Stimulated activated CD8-positive, alpha-beta memory T cell treated with anti-CD3 and anti-CD28 coated beads, Interleukin-7, amount 100 ng/mL, for 1 hour (primary cell): Measurements from ENCODE around the gene PCIF1.
"Not testable (repeated sequence)": the region's sequence is repeated elsewhere in the genome, so short reads cannot be mapped to it uniquely, and the experiment has no call there.

Experiments
- DNase-seq, 2 donors: peaks; one replicate each; pipeline ENCODE4 v3.0.0-alpha.2; 2020; ENCODE audit warnings: low read depth in 2 of 2

Gene PCIF1

GRCh38 chr20:45967551-45968080, 33.1 kb downstream of the PCIF1 start:
- no peak for DNase-seq

DNA sequence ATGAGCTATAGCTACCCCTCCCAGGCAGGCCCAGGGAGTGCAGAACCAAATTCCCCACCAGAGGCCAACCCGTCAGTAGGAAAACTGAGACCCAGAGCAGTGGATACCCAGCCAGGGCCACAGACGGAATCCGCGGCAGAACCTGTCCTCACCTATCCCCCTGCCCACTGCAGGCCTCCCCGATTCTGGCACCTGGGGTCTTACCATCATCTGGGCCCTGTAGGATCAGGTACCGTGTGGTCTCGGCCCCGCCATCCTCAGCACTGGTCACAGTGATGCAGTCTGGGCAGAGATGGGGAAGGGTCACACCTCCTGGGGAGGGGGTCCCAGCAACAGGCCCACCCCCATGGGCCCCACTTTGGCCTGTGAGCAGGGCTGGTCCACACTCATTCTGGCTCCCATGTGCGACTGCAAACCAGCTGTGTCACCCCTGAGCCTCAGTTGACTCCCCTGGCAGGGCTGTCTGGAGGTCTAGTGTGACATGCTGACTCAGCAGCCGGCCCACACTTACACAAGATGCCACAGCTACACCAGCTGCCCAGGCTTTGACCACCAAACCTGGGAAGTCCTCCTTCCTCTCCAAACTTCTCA, 33.7 kb downstream of the PCIF1 start:
- no peak for DNase-seq

- no peak for DNase-seq
Observed at GRCh38 chr20:45968801-45969711, 34.6 kb downstream of the PCIF1 start.

DNA sequence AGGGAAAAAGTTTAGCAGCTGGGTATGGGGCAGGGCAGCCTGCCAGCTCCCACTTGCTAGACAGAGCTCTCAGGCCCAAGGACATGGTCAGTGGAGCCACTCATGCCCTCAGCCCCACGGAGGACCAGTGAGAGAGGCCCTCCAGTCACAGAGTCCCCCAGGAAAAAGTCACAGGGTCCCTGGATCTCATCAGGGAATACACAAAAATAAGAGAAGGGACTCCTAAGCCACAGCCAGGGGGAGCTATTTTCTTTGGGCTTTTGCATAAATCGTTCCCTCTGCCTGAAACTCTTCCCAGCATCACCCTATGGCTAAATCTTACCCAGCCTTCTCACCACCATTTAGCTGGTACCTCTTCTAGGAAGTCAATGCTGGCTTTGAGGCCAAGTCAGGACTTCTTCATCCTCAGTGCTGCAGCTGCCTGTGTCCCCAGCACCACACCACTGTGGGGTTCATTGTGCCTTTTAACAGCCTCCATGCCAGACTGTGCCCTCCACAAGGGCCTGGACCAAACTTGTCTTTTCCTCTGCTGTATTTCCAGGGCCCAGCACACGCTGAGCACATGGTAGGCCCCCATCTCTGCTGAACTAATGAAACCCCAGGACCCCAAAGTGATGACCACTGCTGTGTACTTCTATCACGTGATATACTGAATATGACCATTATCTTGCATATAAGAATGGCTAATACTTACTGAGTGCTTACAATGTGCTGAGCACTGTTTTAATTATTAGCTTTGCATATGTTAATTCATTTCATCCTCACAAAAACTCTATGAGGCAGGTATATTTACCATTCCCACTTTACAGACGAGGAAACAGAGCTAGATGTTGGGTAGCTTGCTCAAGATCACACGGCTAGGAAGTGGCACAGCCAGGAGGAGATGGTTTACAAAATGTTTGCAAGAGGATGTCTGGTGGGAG, 35.5 kb downstream of the PCIF1 start:
- DNase-seq = no peak

- no peak for DNase-seq
Observed at GRCh38 chr20:45970646-45971424, 36.4 kb downstream of the PCIF1 start.

- DNase-seq = no peak
Observed at GRCh38 chr20:45971425-45971674, 36.9 kb downstream of the PCIF1 start.

DNA sequence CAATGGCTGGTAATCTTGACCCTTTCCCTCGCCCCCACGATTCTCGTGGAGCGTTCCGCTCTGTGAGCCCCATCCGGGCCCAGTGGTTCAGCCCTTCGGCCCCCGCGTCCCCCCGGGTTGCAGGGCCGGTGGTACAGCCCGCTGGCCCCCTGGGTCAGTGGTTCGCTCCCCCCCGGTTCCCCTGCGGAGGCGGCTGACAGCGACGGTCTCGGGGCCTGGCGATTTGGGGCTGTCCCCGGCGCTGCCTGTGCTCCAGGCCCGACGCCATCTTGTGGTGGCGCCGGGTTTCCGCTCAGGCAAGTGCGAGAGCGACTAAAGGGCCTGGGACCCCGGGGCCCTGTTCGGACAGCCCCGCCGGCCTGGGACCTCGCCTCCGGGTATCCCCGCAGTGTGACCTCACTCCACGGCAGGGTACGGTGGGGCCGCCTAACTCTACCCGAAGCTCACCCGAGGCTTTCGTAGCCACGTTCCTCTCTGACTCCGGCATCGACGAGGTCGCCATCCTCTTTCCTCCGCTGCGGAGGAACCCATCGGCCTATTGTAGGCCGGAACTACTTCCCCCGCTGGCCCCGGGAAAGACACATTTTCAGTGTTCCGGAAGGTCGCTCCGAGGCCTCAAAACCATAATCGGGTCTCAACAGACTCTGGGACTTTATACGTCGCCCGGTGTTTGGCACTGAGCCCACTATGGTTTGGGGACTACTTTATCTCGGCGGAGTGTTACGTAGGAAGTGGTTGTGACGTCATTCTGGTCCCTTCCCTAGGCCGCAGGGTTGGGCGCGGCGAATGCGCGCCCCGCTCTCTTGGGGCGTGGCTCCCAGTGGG, 37.4 kb downstream of the PCIF1 start, which contains the start of gene ZNF335:
TSS of gene ZNF335 (minus strand) at position 529 of the 825 bp plus-strand sequence. CDS start 793 bp downstream, outside the sequence.
- DNase-seq = peak; percentile 86 to 90

- no peak for DNase-seq
Observed at GRCh38 chr20:45972500-45973183, 38.2 kb downstream of the PCIF1 start.

GRCh38 chr20:45974896-45975565, 40.5 kb downstream of the PCIF1 start:
- no peak for DNase-seq

GRCh38 chr20:45975686-45976085, 41.2 kb downstream of the PCIF1 start:
- no peak for DNase-seq

DNA sequence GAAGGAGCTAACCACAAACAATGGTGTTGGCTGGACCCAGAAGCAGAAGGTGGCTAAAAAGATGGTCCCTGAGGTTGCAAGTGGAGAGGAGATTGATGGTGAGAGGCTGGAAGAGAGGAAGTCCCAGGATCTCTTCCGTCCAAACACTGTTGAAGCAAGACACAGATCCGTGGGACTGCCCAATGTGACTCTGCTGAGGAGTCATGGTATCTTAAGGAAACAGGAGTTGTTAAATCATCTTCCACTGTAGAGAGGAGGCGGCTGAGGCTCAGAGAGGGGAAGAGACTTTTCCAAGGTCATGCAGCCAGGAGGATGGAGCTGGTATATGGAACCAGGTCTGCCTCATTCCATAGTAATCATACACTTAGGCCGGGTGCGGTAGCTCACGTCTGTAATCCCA, 41.6 kb downstream of the PCIF1 start:
- no peak for DNase-seq

DNA sequence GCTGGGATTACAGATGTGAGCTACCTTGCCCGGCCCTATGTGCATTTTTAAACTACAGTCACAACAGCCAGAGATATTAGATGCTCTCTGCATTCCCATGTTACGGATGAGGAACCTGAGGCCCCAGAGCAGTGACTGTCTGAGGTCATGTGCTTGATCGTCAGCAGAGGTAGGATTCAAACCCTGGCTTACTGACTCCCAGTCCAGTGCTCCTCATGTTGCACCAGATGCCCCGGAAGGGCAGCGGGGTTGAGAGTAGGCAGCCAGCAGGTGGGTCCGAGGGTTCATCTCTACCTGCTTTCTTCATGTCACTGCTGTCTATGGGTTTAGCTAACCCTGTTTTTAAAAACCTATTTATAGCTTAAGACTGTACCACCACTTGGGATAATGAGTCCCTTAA, 46.8 kb downstream of the PCIF1 start:
- DNase-seq = no peak

GRCh38 chr20:45983279-45983743, 48.8 kb downstream of the PCIF1 start:
- DNase-seq = no peak

DNA sequence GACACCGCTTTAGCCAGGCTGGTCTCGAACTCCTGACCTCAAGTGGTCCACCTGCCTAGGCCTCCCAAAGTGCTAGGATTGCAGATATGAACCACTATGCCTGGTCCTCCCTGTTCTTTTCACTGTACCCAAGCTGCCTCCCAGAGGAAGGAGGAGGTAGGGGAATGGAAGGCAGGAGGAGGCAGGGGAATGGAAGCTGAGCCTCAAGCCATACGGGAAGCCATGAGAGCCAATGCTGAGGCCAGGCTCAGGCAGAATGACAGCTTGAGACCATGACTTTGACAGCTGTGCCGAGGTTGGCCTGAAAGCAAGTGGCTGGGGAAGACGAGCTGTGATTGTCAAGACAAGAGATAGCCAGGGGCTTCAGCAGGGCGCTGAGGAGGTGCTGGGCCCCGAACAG, 51.1 kb downstream of the PCIF1 start:
- DNase-seq = no peak

DNA sequence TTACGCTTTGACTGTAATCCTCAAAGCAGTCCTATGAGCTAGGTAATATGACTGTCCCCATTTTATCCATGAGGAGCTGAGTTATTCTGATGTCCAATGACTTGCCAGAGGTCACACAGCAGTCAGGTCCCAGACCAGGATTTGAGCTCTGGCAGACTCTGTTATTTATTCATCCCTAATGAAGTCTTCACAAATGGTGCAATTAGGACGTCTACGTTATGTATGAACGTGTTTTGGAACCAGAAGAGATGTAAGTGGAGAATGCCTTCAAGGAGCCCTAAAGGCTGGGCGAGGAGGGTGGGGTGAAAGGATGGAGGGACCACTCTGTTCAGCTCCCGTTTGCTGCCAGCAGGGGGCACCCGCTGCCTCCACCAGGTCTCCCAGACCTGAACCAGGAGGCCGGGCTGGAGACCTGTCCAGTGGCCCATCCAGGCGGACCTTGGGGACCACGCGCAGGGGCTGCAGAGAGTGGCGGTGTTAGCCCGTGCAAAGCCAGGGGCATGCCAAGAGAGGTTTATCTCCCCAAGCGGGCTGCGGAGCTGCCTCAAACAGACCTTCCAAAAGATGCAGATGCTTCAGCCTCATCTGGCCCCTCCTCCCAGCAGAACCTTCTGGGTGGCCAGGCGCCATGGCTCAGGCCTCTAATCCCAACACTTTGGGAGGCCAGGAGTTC, 52.8 kb downstream of the PCIF1 start:
- peak in 1 of 2 donors; percentile 64 for DNase-seq

GRCh38 chr20:45988830-45989229, 54.3 kb downstream of the PCIF1 start:
- not testable (repeated sequence) for DNase-seq

- no peak for DNase-seq
Observed at GRCh38 chr20:45991616-45992015, 57.1 kb downstream of the PCIF1 start.

DNA sequence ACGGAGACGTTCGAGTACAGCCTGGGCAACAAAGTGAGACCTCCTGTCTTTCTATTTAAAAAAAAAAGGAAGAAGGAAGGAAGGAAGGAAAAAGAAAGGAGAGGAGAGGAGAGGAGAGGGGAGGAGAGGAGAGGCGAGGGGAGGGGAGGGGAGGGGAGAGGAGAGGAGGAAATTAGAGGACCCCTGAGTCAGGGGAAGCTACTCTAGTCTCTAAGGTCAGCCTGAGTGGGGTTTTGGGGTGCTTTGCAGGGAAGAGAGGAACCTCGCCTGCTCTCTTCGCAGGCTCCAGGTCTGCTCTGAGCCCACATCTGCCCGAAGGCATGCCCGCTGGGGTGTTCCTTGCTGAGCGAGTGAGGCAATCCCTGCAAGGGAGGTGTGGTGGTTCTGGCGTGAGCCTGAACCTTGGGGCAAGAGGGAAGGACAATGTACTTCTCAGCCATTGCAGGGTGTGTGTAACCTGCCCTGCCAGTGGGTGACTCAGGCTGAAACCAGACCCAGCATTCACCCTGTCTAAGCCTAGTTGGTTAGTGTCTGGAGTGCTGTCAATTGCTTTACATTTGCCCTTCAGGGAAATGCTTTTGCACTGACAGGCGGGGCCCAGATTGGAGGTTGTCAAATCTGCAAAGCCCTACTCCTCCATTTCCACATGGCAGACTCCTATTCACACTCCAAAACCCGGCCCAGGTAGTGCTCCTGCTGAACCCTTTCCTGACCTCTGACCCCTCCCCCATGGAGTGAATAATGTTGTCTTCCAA, 58.9 kb downstream of the PCIF1 start:
- no peak for DNase-seq
